HG02885 (cell line): ENCODE measurements around the gene DGAT2.
"Not testable (repeated sequence)": the region's sequence is repeated elsewhere in the genome, so short reads cannot be mapped to it uniquely, and the experiment has no call there.

Experiments
- ATAC-seq: cut with Tn5 transposase; IDR thresholded peaks from one replicate; pipeline ENCODE4 v1.9.1; 2021; ENCODE audit warnings: mild to moderate bottlenecking; ENCODE audit not compliant: unreplicated experiment, poor library complexity

The DGAT2 gene

GRCh38 chr11:75748729-75749273 is 19.8 kb upstream of the DGAT2 start:
- ATAC-seq: not testable (repeated sequence)

GRCh38 chr11:75754933-75755332 is 13.6 kb upstream of the DGAT2 start:
- not testable (repeated sequence) for ATAC-seq

- no peak for ATAC-seq
Observed at GRCh38 chr11:75757651-75758050, 10.9 kb upstream of the DGAT2 start.

GRCh38 chr11:75759832-75760231 is 8.7 kb upstream of the DGAT2 start:
- ATAC-seq: no peak

- no peak for ATAC-seq
Observed at GRCh38 chr11:75760243-75760642, 8.3 kb upstream of the DGAT2 start.

GRCh38 chr11:75760710-75761493 is 7.7 kb upstream of the DGAT2 start:
- ATAC-seq: no peak

- ATAC-seq: no peak
Observed at GRCh38 chr11:75762158-75762557, 6.4 kb upstream of the DGAT2 start.

- no peak for ATAC-seq
Observed at GRCh38 chr11:75762885-75763284, 5.7 kb upstream of the DGAT2 start.

- ATAC-seq: no peak
Observed at GRCh38 chr11:75763846-75764245, 4.7 kb upstream of the DGAT2 start.

GRCh38 chr11:75765116-75765515 is 3.5 kb upstream of the DGAT2 start:
- no peak for ATAC-seq

- no peak for ATAC-seq
Observed at GRCh38 chr11:75766443-75767227, 1.9 kb upstream of the DGAT2 start.

- ATAC-seq: no peak
Observed at GRCh38 chr11:75767228-75767572, 1.4 kb upstream of the DGAT2 start.

GRCh38 chr11:75767793-75768111 is 826 bp upstream of the DGAT2 start:
- ATAC-seq: no peak

- ATAC-seq: no peak
Observed at GRCh38 chr11:75768909-75769771, 562 bp downstream of the DGAT2 start.

GRCh38 chr11:75770102-75770501 is 1.5 kb downstream of the DGAT2 start:
- no peak for ATAC-seq

- no peak for ATAC-seq
Observed at GRCh38 chr11:75771646-75772410, 3.2 kb downstream of the DGAT2 start.

- ATAC-seq: peak; percentile 88
Observed at GRCh38 chr11:75773595-75774353, 5.2 kb downstream of the DGAT2 start.

- ATAC-seq: no peak
Observed at GRCh38 chr11:75775056-75775455, 6.5 kb downstream of the DGAT2 start.

GRCh38 chr11:75776546-75776945 is 8.0 kb downstream of the DGAT2 start:
- no peak for ATAC-seq
